Embryonic facial prominence (tissue), 1 donor: ENCODE results near the gene MANSC4.
"Not testable (repeated sequence)": the region's sequence is repeated elsewhere in the genome, so short reads cannot be mapped to it uniquely, and the experiment has no call there.

Source experiments
- DNase-seq: peaks from one replicate; pipeline ENCODE4 v3.0.0-alpha.2; 2016; ENCODE audit errors: extremely low spot score

The MANSC4 gene

DNA sequence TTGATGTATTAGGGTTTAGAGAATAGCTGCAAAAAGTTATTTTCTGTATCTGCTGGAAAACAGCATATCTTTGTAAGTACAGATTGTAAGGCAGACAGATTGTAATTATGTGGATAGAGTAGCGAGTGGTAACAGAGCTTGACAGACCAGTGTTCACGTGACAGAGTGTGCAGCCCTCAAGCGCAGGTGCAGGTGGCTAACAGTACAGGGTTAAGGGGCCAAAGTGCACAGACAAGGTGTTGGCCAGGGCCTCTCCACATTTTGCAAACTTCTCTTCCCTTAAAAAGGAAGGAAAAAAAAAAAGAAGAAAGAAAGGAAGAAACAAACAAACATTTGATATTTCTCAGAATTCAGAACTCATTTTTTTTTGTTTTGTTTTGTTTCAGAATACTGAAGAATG is 25.2 kb downstream of the MANSC4 start:
- DNase-seq = no peak

- DNase-seq = no peak
Measured at GRCh38 chr12:27751386-27752047, 28.5 kb downstream of the MANSC4 start.

DNA sequence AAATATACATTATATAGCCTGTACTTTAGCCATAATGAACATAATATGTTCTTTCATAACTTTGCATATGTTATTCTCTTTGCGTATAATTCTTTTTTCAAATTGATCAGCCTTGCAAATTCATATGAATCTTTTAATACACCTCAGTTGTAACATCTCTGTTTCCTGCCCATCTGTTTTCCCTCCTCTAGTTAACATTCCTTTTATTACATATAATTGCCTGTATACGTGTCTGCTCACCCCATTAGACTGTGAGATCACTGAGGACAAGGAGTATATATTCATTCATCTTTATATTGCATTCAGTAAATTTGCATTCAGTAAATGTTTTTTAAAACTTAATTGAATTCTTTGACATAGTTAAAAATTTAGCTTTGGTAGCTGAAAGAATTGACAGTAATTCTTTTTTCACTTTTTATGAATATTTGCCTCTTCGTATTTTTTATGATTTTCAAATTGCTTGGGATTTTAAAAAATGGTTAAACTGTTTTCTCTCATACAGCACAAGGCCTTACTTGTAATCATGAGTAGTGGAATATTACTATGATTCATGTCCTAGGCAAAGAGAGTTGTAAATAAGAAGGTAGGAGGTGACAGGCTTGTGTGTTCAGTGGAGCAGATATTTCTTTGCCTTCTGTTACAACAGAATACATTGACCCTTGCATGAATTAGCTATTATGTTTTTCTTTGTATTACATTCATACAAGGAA is 32.8 kb downstream of the MANSC4 start:
- no peak for DNase-seq

DNA sequence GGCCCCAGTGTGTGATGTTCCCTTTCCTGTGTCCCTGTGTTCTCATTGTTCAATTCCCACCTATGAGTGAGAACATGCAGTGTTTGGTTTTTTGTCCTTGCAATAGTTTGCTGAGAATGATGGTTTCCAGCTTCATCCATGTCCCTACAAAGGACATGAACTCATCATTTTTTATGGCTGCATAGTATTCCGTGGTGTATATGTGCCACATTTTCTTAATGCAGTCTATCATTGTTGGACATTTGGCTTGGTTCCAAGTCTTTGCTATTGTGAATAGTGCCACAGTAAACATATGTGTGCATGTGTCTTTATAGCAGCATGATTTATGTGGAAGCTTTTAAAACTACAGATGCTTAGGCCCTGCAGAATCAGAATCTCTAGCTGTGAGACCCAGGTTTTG is 34.3 kb downstream of the MANSC4 start:
- not testable (repeated sequence) for DNase-seq

- DNase-seq = no peak
Measured at GRCh38 chr12:27743601-27744000, 36.4 kb downstream of the MANSC4 start.

- not testable (repeated sequence) for DNase-seq
Measured at GRCh38 chr12:27734321-27734720, 45.7 kb downstream of the MANSC4 start.

DNA sequence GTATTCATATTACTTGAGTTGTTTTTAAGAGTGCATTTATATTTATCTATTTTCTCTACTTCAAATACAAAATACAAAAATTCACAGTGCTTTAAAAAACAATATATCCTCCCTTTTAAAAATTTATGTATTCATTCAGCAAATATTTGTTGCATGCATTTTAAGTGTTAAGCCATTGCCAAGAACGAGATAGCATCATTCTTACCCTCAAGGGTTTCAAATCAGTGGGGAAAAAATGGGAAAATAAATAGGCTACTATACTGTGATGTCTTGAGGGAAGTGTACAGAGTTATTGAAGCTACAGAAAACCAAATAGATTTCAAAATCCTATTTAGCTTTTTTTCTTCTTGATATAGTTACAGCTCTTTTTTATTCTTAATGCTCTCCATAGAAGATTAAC is 46.2 kb downstream of the MANSC4 start:
- DNase-seq = no peak

DNA sequence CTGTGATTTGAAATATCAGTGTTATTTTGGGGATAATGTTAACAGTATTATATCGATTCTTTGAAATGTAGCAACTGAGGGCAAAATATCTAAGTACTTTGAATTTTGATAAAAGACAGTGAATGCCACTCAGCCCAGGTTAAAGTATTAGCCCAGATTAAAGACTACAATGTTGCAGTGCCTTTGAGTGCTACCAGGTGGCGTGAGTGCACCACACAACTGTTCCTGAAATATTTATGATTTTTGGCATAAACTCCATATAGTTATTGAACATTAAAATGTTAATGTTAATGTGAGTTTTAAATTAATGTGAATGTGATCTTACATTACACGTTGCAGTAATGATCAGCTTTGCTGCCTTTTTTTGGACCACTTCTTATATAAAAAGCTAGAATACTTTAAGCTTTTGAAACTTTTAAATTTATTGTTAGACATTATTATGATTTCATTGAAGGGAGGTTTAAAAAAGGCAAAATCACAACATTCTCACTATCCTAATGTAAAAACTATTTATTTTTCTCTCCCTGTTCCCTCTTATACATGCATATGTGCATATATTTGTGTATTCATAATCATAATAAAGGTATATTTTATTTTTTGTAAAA is 46.9 kb downstream of the MANSC4 start:
- DNase-seq = peak; percentile 21

DNA sequence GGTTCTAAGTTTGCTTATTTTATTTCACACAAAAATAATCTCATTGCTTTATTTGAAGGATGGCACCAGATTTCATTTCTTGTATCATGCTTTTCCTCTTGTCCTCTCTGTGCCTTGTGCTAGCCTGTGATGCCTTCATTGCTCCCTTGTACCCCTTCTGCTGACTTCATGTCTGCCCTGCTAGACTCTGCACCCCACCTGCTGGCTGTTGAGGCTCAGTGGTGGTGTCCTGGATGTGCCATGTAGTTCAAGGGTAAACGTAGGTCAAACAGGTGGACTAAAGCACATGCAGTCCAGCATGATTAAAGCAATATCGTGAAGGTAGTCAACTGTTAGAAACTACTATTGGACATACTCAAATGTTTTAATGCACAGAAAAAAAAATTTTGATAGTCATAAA is 47.8 kb downstream of the MANSC4 start:
- no peak for DNase-seq

DNA sequence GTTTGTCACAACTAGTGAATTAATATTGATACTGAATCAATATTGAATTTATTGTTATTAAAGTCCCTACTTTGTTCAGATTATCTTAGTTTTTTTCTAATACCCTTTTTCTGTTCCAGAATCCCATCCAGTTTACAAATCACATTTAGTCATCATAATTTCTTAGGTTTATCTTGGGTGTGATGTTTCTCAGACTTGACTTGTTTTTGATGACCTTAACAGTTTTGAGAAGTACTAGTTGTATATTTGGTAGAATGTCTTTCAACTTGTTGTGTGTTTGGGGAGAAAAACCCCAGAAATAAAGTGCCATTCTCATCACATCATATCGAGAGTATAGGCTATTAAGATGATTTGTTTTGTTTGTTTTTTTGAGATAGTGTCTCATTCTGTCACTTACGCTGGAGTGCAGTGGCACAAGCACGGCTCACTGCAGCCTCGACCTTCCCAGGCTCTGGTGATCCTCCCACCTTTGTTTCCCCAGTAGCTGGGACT is 49.9 kb downstream of the MANSC4 start:
- DNase-seq = no peak

- DNase-seq = no peak
Measured at GRCh38 chr12:27723212-27723611, 56.8 kb downstream of the MANSC4 start.
